GM19193 (cell line): Measurements from ENCODE around the gene F10.

Source experiments
- POLR2A ChIP-seq: IDR thresholded peaks from 4 replicates; pipeline ENCODE4 v1.6.1; 2011; ENCODE audit not compliant: insufficient read depth, insufficient read length; ENCODE audit errors: extremely low read depth

The F10 gene

DNA sequence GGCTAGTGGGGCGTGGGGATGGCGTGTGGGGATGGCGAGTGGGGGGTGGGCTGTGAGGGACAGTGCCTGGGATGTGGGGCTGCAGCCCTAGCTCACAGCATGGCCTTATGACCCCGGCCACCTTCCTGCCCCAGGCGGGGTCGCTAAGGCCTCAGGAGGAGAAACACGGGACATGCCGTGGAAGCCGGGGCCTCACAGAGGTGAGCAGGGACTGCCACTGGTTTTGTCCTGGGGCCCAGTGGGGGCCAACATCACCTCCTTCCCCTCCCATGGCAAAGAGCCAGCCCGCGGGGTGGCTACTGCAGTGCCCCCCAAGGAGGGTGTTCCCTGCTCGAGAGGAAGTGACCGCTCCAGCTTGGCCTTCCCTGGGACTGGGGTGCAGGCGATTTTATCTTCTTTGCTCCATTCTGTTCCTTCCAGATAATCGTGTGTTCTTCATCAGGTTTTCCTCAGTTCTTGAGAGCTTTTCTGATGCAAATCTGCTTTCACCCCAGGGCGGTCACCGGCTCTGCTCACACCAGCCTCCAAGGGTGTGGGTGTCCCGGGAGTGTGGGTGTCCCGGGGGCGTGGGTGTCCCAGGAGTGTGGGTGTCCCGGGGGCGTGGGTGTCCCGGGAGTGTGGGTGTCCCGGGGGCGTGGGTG, 15.8 kb upstream of the F10 start:
- TF ChIP-seq POLR2A = no peak

DNA sequence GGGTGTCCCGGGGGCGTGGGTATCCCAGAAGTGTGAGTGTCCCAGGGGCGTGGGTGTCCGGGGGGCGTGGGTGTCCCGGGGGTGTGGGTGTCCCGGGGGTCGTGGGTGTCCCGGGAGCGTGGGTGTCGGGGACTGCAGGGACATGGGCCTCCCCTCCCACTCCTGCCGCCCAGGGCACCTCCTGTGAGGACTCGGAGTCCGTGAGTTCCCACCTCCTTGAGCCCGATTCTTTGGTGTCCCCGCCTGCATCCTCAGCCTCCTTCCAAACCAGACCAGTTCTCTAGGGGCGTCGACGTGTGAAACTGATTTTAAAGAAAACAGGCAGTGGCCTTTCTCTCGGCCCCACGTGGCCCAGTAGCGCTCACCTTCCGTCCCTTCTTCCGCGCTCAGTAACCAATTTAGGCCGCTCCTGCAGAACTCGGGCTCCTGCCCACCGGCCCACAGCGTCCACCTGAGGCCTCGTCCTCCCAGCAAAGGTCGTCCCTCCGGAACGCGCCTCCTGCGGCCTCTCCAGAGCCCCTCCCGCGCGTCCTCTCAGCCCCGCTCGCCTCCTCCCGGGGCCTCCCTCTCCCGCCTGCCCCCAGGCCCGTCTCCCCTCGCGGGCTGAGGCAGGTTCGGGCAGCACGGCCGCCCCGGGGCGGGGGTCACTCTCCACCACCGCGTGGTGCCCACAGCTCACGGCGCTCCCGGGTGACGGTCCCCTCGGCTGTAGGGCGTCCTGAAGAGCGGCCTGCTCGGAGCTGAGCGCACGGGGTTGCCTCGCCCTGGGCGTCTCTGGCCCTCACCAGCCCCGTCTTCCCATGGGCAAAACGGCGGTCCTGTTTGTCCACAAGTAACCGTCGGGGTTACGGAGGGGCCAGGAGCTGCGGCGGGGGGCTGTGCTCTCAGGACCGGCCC, 13.2 kb upstream of the F10 start:
- no peak for TF ChIP-seq POLR2A

GRCh38 chr13:113110048-113110851, 12.3 kb upstream of the F10 start:
- TF ChIP-seq POLR2A = no peak

GRCh38 chr13:113110852-113111315, 11.7 kb upstream of the F10 start:
- no peak for TF ChIP-seq POLR2A

- TF ChIP-seq POLR2A = no peak
Observed at GRCh38 chr13:113112893-113113845, 9.4 kb upstream of the F10 start.

GRCh38 chr13:113113846-113114271, 8.7 kb upstream of the F10 start:
- no peak for TF ChIP-seq POLR2A

- no peak for TF ChIP-seq POLR2A
Observed at GRCh38 chr13:113114511-113115362, 7.9 kb upstream of the F10 start.

- TF ChIP-seq POLR2A = no peak
Observed at GRCh38 chr13:113115363-113116205, 7.0 kb upstream of the F10 start.

- TF ChIP-seq POLR2A = no peak
Observed at GRCh38 chr13:113116206-113116800, 6.3 kb upstream of the F10 start.

- TF ChIP-seq POLR2A = no peak
Observed at GRCh38 chr13:113116871-113117271, 5.7 kb upstream of the F10 start.

- TF ChIP-seq POLR2A = no peak
Observed at GRCh38 chr13:113117335-113117872, 5.2 kb upstream of the F10 start.

- TF ChIP-seq POLR2A = no peak
Observed at GRCh38 chr13:113117911-113118260, 4.7 kb upstream of the F10 start.
